Measurements from ENCODE around the gene MYH1.

MYH1 gene

GRCh38 chr17:10458701-10459100, 59.6 kb downstream of the MYH1 start:
- DNase-seq (ENCODE audit: low read depth): no peak
- TF ChIP-seq CTCF (IDR thresholded peaks at IDR 0.05; ENCODE audit: insufficient read depth, low read depth, low read length, missing control alignments): no peak
- no peak overlapping the region for H3K4me3 ChIP-seq (ENCODE audit: low read length)

GRCh38 chr17:10457952-10458351, 60.4 kb downstream of the MYH1 start:
- DNase-seq (ENCODE audit: low read depth): no peak
- TF ChIP-seq CTCF (IDR thresholded peaks at IDR 0.05; ENCODE audit: insufficient read depth, low read depth, low read length, missing control alignments): no peak
- no peak overlapping the region for H3K4me3 ChIP-seq (ENCODE audit: low read length)

- DNase-seq (ENCODE audit: low read depth): no peak
- no peak for TF ChIP-seq CTCF (IDR thresholded peaks at IDR 0.05; ENCODE audit: insufficient read depth, low read depth, low read length, missing control alignments)
- no peak overlapping the region for H3K4me3 ChIP-seq (ENCODE audit: low read length)
Observed at GRCh38 chr17:10447026-10447931, 71.1 kb downstream of the MYH1 start.

Data from epithelial cell of esophagus (primary cell).